NCI-H2081 treated with DMSO at 0.1 percent for 48 hours (cell line): ENCODE data around the gene ABCG8.

Source experiments
- DNase-seq: peaks from one replicate; lab custom pipeline; 2025; lab: John Stamatoyannopoulos, UW

ABCG8 gene

DNA sequence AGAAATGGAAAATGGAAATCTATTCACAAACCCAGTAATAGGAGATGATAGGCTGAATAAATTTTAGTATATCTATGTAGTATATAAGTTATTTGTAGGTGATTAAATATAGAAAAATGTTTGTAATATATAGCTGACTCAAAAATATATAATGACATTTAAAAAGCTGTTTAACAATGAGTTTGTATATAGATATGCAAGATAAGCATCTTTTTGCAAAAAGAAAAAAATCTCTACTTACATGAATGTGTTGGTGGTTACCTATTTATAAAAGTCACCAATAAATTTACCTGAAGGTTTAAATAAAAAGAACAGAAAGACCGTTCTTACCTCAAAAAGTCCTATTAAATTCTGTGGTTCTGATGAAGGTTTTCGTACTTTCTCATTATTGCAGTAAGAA is 85.7 kb downstream of the ABCG8 start:
- DNase-seq, result no peak

DNA sequence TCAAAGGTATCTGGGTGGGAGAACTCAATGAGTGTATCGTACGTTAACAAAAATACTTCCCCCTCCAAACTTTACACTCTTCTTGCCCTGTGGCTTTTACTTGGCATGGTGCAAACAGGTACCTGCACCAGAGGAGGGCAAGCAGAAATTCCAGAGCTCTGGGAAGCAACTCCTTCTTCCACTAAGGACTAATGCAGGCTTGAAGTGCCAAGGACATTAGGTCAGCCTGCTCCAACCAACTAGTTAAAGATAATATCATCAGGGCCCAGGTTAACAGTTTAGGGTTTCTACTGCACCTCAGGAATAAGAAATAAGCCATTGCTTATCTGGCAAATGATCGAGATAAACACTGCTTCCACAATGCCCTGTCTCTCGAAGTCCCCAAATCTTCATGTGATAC is 86.7 kb downstream of the ABCG8 start:
- DNase-seq, result no peak

DNA sequence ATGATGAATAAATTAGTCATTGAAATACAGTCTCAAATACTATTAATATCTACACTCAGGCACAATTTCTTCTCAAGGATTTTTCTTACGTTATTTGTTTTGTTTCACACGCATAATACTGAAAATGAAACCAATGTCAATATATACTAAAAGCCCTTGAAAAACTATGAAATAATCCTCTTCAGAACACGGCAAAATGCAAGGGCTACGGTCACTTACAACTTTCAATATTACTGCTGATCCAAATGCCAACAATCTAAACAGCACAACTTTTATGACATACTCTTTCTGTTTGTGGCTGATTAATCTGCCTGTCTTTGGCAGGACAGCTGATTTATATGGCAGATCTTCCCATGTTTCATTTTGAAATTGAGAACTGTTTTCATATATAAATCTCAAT is 88.7 kb downstream of the ABCG8 start:
- no peak for DNase-seq

DNA sequence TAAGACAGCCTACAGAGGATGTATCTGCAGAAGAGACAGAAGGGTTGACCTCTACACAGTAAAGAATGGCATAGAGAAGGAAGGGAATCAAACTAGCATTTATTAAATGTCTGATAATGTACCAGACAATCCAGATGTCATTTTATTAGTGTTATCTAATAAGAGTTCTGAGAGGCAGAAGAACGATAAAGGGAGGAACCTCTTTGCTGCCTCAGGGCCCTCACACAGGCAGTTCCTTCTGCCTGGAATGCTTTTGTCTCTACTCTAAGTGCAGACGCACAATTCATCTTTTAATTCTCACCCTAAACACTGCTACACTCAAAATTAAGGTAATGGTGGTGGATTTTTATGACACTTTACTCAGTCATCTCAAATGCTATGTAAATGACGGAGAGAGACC is 92.5 kb downstream of the ABCG8 start:
- no peak for DNase-seq
